DOHH2 (cell line): Measurements from ENCODE around the gene GYPC.

ENCODE experiments used
- EZH2phosphoT487 ChIP-seq: fragments of 200-600 bp; sonication (generic); IDR thresholded peaks from 2 replicates; pipeline ENCODE4 v1.6.1; 2017; ENCODE audit warnings: borderline replicate concordance, mild to moderate bottlenecking, antibody characterized with exemption, low read length, moderate library complexity, mixed read lengths
- TF ChIP-seq, protein P1 (sequence below): fragments of 200-600 bp; sonication (generic); IDR thresholded peaks from one replicate; pipeline ENCODE4 v1.5.1; 2014; ENCODE audit warnings: antibody characterized with exemption, mild to moderate bottlenecking, low read depth, low read length; ENCODE audit not compliant: poor library complexity, severe bottlenecking

DNA sequence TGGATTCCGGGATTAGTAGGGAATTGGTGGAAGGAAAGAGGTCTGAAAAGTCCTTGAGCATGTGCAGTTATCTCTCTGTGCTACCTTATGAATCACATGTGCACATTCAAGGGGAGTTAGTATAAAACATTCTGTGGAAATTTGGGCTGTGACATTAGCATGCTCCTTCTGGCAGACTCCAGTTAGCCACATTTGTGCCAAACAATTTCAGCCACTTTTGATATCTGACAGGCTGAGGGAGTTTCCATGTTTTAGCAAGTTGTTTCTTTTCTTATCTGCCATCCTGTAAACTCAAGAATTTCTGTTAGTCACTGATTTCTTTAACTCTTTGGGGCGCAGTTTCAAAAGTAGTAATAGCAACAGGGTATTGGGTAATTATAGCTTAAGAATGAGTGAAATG, 28.3 kb upstream of the GYPC start:
- TF ChIP-seq, protein P1, sequence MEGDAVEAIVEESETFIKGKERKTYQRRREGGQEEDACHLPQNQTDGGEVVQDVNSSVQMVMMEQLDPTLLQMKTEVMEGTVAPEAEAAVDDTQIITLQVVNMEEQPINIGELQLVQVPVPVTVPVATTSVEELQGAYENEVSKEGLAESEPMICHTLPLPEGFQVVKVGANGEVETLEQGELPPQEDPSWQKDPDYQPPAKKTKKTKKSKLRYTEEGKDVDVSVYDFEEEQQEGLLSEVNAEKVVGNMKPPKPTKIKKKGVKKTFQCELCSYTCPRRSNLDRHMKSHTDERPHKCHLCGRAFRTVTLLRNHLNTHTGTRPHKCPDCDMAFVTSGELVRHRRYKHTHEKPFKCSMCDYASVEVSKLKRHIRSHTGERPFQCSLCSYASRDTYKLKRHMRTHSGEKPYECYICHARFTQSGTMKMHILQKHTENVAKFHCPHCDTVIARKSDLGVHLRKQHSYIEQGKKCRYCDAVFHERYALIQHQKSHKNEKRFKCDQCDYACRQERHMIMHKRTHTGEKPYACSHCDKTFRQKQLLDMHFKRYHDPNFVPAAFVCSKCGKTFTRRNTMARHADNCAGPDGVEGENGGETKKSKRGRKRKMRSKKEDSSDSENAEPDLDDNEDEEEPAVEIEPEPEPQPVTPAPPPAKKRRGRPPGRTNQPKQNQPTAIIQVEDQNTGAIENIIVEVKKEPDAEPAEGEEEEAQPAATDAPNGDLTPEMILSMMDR: no peak
- TF ChIP-seq EZH2phosphoT487: no peak
